Gastrocnemius medialis (tissue), 4 donors: Measurements from ENCODE around the gene CTBS. TPM values are rescaled to one million over a fixed set of nuclear protein-coding genes. Genes with fewer than 3 reads are reported as not detected.
"Not testable (repeated sequence)": the region's sequence is repeated elsewhere in the genome, so short reads cannot be mapped to it uniquely, and the experiment has no call there.

Source experiments
- ATAC-seq, 2 donors: fragments of 150-250 bp; one replicate each; pipeline ENCODE4 v1.9.1; 2016
- DNase-seq, 2 donors: peaks; one replicate each; pipeline ENCODE4 v3.0.0-alpha.2; 2019
- H3K27ac ChIP-seq, 4 donors: fragments of 200-600 bp; sonication (generic); 1 replicate in 1 of 4; 2 replicates in 3 of 4; pipeline ENCODE4 v1.5.1; 2016 to 2018; ENCODE audit warnings: mild to moderate bottlenecking in 2 of 4, moderate library complexity in 1 of 4
- H3K27me3 ChIP-seq, 3 donors: fragments of 200-600 bp; sonication (generic) in 2 of 3; 1 replicate in 1 of 3; 2 replicates in 2 of 3; pipeline versions ENCODE4 v1.5.1 to v1.6.0; 2016 to 2019; ENCODE audit warnings: mild to moderate bottlenecking in 1 of 3, moderate library complexity in 1 of 3
- H3K36me3 ChIP-seq, 2 donors: fragments of 200-600 bp; sonication (generic) in 1 of 2; one replicate each; pipeline ENCODE4 v1.5.1; 2017 to 2018
- H3K4me1 ChIP-seq, 2 donors: fragments of 200-600 bp; sonication (generic) in 1 of 2; one replicate each; pipeline ENCODE4 v1.5.1; 2016 to 2017; ENCODE audit warnings: mild to moderate bottlenecking in 2 of 2
- H3K4me3 ChIP-seq, 4 donors: fragments of 200-600 bp; sonication (generic) in 3 of 4; 1 replicate in 1 of 4; 2 replicates in 3 of 4; pipeline ENCODE4 v1.5.1; 2016 to 2019; ENCODE audit warnings: mild to moderate bottlenecking in 2 of 4
- H3K9me3 ChIP-seq, 3 donors: fragments of 200-600 bp; sonication (generic) in 2 of 3; 1 replicate in 1 of 3; 2 replicates in 2 of 3; pipeline ENCODE4 v1.5.1; 2016 to 2019
- POLR2A ChIP-seq, 2 donors: fragments of 450-650 bp; IDR thresholded peaks; one replicate each; pipeline ENCODE4 v1.6.1; 2017; ENCODE audit warnings: antibody characterized with exemption in 2 of 2, mild to moderate bottlenecking in 2 of 2, moderate library complexity in 2 of 2
- in situ Hi-C, 4 donors: fragments of 200-750 bp; cut with MboI; loops; one replicate each; pipeline versions ENCODE4 v1.15.0 to v1.8.0; 2017; ENCODE audit warnings: low sequenced_read_pairs in 4 of 4
- intact Hi-C: fragments of 100-400 bp; cut with DNase I; formaldehyde crosslinking; loops from one replicate; pipeline ENCODE4 v1.15.1; 2023; ENCODE audit warnings: low total_unique reads
- total RNA-seq, 4 donors: library from RNA; depleted of rRNA; stranded (reverse); fragments of >200 nt; gene quantifications; one replicate each; pipeline versions ENCODE4 v1.1.0 to v1.2.3, GENCODE V29; 2016
- TF ChIP-seq, protein P1 (sequence below), 5 experiments: fragments of 450-650 bp in 3 of 5; fragments of 200-600 bp in 2 of 5; sonication (generic) in 2 of 5; IDR thresholded peaks in 4 of 5; conservative IDR thresholded peaks in 1 of 5; 1 replicate in 4 of 5; 2 replicates in 1 of 5; pipeline ENCODE4 v1.5.1; 2016 to 2019; ENCODE audit warnings: antibody characterized with exemption in 5 of 5, mild to moderate bottlenecking in 3 of 5, moderate library complexity in 3 of 5

CTBS gene
- total RNA-seq, 4 donors from 2014 or later, result 4.0 to 6.6 (median 4.7) TPM

DNA sequence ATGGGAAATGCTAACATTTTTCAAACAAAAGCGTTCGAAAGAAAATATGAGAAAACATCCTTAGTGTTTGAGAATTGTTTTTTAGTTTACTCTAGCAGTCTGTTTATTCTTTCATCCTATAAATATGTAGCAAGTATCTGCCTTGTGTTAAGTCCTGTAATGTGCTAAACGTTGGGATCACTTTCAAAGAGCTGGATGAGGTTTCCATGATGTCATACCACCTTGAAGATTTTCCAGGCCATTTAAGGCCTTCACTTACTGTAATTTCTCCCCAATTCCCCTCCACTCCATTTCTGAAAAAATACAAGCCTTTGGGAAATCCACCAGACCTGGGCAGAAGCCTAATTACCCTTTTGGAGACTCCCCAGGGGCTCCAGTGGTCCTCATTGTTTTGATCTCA lies 24.2 kb upstream of the CTBS start:
- H3K4me3 ChIP-seq, result no peak overlapping the region
- no peaks in the 10 kb centered on the region for H3K36me3 ChIP-seq
- TF ChIP-seq POLR2A (IDR thresholded peaks at IDR 0.05), result no peak
- TF ChIP-seq, protein P1, sequence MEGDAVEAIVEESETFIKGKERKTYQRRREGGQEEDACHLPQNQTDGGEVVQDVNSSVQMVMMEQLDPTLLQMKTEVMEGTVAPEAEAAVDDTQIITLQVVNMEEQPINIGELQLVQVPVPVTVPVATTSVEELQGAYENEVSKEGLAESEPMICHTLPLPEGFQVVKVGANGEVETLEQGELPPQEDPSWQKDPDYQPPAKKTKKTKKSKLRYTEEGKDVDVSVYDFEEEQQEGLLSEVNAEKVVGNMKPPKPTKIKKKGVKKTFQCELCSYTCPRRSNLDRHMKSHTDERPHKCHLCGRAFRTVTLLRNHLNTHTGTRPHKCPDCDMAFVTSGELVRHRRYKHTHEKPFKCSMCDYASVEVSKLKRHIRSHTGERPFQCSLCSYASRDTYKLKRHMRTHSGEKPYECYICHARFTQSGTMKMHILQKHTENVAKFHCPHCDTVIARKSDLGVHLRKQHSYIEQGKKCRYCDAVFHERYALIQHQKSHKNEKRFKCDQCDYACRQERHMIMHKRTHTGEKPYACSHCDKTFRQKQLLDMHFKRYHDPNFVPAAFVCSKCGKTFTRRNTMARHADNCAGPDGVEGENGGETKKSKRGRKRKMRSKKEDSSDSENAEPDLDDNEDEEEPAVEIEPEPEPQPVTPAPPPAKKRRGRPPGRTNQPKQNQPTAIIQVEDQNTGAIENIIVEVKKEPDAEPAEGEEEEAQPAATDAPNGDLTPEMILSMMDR (IDR thresholded peaks at IDR 0.05 in 4 of 5, conservative IDR thresholded peaks at IDR 0.05 in 1 of 5), result no peak
- peaks cover 0 to 4% of the 10 kb centered on the region in 2 donors for H3K4me1 ChIP-seq
- no peaks in the 10 kb centered on the region for H3K27me3 ChIP-seq
- ATAC-seq (no peak), DNase-seq (no peak)
- no peaks in the 10 kb centered on the region for H3K9me3 ChIP-seq
- H3K27ac ChIP-seq, result no peak overlapping the region
- intact Hi-C loops, result no loop called here
- in situ Hi-C loops, result no loop called here

DNA sequence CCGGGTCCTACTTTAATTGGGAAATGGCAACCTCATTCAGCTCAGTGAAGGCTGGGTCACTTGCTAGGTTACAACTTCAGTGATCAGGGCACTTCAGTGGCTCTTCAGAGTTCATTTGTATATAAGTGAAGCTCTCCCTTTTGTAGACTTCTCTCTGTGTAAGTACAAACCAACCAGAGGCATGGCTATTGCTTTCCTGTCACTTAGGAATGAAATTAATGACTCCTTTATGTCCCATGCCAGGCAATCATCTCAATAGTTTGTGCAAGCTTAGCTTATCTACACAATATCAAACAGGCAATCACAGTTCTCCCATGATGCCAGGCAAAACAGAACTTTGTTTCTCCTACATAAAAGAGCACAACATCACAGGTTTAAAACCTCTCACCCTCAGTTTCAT lies 22.8 kb upstream of the CTBS start:
- H3K27me3 ChIP-seq, result no peaks in the 10 kb centered on the region
- no peak for ATAC-seq

DNA sequence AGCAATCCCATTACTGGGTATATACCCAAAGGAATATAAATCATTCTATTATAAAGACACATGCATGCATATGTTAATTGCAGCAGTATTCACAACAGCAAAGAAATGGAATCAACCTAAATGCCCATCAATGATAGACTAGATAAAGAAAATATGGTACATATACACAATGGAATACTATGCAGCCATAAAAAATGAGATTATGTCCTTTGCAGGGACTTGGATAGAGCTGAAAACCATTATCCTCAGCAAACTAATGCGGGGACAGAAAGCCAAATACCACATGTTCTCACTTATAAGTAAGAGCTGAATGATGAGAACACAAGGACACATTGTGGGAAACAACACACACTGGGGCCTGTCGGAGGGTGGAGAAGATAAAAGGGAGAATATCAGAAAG lies 20.7 kb upstream of the CTBS start:
- DNase-seq, H3K4me1 ChIP-seq, H3K36me3 ChIP-seq, H3K9me3 ChIP-seq, in situ Hi-C loops, intact Hi-C loops, H3K27ac ChIP-seq, H3K27me3 ChIP-seq, ATAC-seq, H3K4me3 ChIP-seq: not testable (repeated sequence)

More for the DNA sequence above, 22.8 kb upstream of the CTBS start:
- intact Hi-C loops, result no loop called here
- Histone ChIP-seq H3K27ac (no peak overlapping the region), H3K4me3 (no peak overlapping the region), H3K36me3 (no peaks in the 10 kb centered on the region), H3K4me1 (peaks cover 0 to 4% of the 10 kb centered on the region in 2 donors), H3K9me3 (no peaks in the 10 kb centered on the region)
- no peak for TF ChIP-seq POLR2A (IDR thresholded peaks at IDR 0.05)
- in situ Hi-C loops, result no loop called here
- no peak for DNase-seq

DNA sequence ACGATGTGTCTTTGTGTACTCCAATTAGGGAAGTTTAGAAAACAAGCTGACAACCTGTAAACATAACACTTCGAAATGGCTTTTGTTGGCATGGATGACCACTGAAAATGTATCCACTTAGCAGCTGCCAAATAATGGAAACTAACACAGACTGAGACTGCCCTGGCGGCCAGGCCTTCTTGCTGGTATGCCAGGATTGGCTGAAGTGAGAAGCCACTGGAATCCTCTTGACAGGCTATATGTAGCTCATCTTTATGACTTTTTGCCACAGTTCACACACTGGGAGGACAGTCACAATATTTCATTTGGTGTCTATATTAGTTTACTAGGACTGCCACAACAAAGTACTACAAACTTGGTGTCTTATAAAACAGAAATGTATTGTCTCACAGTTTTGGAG lies 12.9 kb upstream of the CTBS start:
- ATAC-seq (no peak), DNase-seq (no peak)
- TF ChIP-seq, protein P1 (IDR thresholded peaks at IDR 0.05 in 4 of 5, conservative IDR thresholded peaks at IDR 0.05 in 1 of 5), result no peak
- no peak for TF ChIP-seq POLR2A (IDR thresholded peaks at IDR 0.05)
- H3K4me3 ChIP-seq, result no peak overlapping the region
- H3K27ac ChIP-seq, result no peak overlapping the region
- peaks cover 0 to 8% (median 0%) of the 10 kb centered on the region in 3 donors for H3K27me3 ChIP-seq
- H3K4me1 ChIP-seq, result peaks cover 0 to 6% of the 10 kb centered on the region in 2 donors
- intact Hi-C loops (no loop called here), in situ Hi-C loops (no loop called here)
- H3K36me3 ChIP-seq, result no peaks in the 10 kb centered on the region
- H3K9me3 ChIP-seq, result no peaks in the 10 kb centered on the region

DNA sequence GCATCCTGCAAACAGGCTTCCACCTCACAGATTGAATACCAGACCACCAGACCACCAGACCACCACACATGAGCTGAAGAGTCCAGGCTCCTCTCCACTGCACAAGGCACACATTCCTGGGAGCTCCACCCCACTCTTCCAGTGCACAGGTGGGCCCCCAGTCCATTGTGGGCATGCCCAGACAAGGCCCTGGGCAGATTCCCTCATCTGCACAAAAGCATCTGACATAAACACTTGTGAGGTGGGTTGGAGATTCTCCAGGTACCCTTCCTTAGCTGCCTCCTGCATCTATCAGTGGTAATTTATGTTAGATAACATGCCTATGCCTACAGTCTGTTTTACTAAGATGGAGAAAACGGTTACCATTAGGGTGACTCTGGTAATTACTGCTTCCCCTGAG lies 11.6 kb upstream of the CTBS start:
- TF ChIP-seq POLR2A (IDR thresholded peaks at IDR 0.05), result no peak
- TF ChIP-seq, protein P1 (IDR thresholded peaks at IDR 0.05 in 4 of 5, conservative IDR thresholded peaks at IDR 0.05 in 1 of 5), result no peak
- Histone ChIP-seq H3K27ac (no peak overlapping the region), H3K9me3 (no peaks in the 10 kb centered on the region), H3K27me3 (peaks cover 0 to 6% (median 0%) of the 10 kb centered on the region in 3 donors), H3K4me3 (no peak overlapping the region), H3K36me3 (no peaks in the 10 kb centered on the region), H3K4me1 (peaks cover 0 to 6% of the 10 kb centered on the region in 2 donors)
- in situ Hi-C loops (no loop called here), intact Hi-C loops (no loop called here)
- no peak for DNase-seq
- no peak for ATAC-seq

DNA sequence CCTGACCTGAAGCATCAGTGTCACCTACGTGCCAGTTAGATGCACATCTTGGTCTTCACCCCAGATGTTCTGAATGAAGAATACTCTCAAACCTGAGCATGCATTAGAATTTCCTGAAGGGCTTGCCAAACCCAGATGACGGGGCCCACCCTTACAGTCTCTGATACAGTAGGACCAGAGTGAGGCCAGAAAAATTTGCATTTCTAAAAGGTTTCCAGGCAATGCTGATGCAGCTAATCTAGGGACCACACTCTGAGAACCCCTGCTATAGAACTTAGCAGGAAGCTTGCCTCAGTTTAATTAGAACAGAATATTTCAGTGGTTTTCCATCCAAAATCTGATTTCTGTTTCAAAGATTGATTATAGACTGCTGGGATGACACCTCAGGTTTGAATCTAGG lies 9.9 kb upstream of the CTBS start:
- TF ChIP-seq POLR2A (IDR thresholded peaks at IDR 0.05), result no peak
- TF ChIP-seq, protein P1 (IDR thresholded peaks at IDR 0.05 in 4 of 5, conservative IDR thresholded peaks at IDR 0.05 in 1 of 5), result no peak
- in situ Hi-C loops, result no loop called here
- ATAC-seq, result no peak

More for the DNA sequence above, 9.9 kb upstream of the CTBS start:
- Histone ChIP-seq H3K4me3 (no peak overlapping the region), H3K4me1 (peaks cover 0 to 6% of the 10 kb centered on the region in 2 donors), H3K36me3 (no peaks in the 10 kb centered on the region), H3K27ac (no peak overlapping the region), H3K27me3 (no peaks in the 10 kb centered on the region), H3K9me3 (no peaks in the 10 kb centered on the region)
- DNase-seq, result no peak
- intact Hi-C loops, result no loop called here
